ENCODE results near the gene KLHL29. TPM values are rescaled to one million over a fixed set of nuclear protein-coding genes. Genes with fewer than 3 reads are reported as not detected.

KLHL29 gene
- total RNA-seq, 1 donor from 2014 or later: 36.5 TPM

DNA sequence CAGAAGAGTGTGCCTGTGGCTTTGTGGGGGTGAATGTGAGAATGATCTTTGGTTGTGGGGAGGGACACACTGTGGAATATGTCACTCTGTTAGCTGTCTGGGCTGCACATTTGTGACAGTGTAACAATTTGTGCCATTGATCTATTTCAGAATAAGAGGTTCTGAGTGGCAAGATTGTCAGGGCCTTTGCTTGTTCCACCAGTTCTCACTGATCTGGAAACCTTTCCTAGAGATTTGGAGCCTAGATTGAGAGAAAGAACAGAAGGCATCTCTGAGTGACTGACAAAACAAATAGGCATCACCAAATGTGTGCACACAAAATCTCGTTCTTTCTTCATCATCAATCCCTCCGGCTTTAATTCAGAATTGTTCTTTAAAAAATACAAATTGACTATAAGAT, 153.6 kb downstream of the KLHL29 start:
- TF ChIP-seq, protein P1, sequence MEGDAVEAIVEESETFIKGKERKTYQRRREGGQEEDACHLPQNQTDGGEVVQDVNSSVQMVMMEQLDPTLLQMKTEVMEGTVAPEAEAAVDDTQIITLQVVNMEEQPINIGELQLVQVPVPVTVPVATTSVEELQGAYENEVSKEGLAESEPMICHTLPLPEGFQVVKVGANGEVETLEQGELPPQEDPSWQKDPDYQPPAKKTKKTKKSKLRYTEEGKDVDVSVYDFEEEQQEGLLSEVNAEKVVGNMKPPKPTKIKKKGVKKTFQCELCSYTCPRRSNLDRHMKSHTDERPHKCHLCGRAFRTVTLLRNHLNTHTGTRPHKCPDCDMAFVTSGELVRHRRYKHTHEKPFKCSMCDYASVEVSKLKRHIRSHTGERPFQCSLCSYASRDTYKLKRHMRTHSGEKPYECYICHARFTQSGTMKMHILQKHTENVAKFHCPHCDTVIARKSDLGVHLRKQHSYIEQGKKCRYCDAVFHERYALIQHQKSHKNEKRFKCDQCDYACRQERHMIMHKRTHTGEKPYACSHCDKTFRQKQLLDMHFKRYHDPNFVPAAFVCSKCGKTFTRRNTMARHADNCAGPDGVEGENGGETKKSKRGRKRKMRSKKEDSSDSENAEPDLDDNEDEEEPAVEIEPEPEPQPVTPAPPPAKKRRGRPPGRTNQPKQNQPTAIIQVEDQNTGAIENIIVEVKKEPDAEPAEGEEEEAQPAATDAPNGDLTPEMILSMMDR (IDR thresholded peaks at IDR 0.05; ENCODE audit: partially characterized antibody, unreplicated experiment): no peak
- Mint-ChIP-seq H3K36me3 (ENCODE audit: unreplicated experiment) (peaks cover 4% of the 10 kb centered on the region), H3K4me3 (ENCODE audit: unreplicated experiment) (no peak overlapping the region), H3K27me3 (ENCODE audit: unreplicated experiment) (peaks cover 4% of the 10 kb centered on the region), H3K4me1 (ENCODE audit: low read depth, unreplicated experiment) (peaks cover 63% of the 10 kb centered on the region), H3K9me3 (ENCODE audit: unreplicated experiment) (peaks cover 12% of the 10 kb centered on the region), H3K27ac (ENCODE audit: unreplicated experiment) (no peak overlapping the region)
- no peak for DNase-seq

DNA sequence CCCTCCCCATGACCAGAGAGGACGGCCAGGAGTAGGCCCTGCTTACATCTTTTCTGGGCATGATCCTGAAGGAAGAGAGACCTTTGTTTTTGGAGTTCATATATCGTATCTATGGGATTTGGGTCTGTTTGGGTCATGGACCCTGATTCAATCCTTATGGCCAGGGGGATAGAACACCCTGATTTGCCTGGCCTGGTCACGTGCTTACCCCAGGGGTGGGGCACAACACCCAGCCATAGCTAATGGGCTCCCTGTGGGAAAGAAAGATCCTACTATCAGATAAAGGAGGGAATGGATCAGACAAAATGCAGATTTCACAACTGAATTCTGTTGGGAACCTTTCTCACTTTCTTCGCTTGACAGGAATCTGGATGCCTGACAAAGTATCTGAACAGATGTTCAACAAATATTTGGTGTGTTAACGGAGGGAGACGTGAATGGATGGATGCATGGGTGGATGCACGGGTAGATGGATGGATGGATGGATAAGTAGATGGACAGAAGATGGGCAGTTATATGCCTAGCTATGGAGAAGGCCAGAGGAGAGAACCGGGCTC, 155.9 kb downstream of the KLHL29 start:
- DNase-seq: no peak
- Mint-ChIP-seq H3K36me3 (ENCODE audit: unreplicated experiment) (peaks cover 13% of the 10 kb centered on the region), H3K27ac (ENCODE audit: unreplicated experiment) (peak overlapping the region; percentile 85), H3K4me1 (ENCODE audit: low read depth, unreplicated experiment) (peaks cover 62% of the 10 kb centered on the region), H3K4me3 (ENCODE audit: unreplicated experiment) (peak overlapping the region; percentile 27), H3K27me3 (ENCODE audit: unreplicated experiment) (peaks cover 8% of the 10 kb centered on the region), H3K9me3 (ENCODE audit: unreplicated experiment) (peaks cover 15% of the 10 kb centered on the region)
- TF ChIP-seq, protein P1 (IDR thresholded peaks at IDR 0.05; ENCODE audit: partially characterized antibody, unreplicated experiment): no peak

DNA sequence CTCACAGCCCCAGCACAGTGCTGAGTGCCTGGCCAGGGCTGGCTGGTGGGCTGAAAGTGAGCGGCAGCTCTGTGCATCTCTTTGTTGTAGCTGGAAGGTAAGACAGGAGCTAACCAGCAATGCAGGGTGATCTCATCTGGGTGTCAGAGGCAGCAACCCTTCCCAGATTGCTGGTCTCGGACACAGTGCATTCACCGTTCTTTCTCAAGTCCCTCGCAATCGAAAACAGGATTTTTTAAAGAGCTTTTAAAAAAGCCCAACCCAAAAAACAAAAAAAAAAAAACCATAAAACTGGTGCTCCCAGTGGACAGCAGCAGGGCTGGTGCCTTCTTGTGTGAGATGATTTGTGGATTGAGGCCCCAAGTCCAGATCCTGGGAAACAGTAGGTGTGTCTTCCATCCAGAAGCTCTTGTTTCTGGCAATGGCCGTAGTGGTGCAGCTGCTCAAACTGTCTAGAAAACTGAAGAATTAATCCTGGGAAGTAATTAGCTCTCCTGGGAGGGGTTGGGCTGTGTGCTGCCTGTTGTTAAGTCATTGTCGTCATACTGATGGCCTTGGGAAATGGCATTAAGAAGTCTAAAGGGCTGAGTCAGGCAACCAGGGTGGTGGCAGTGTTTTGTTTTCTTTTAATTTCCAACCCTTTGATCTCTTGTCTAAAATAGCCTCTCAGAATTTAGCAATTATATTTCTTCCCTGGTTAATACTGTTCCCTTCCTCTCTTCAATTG, 156.7 kb downstream of the KLHL29 start:
- peak overlapping the region; percentile 85 for H3K27ac Mint-ChIP-seq (ENCODE audit: unreplicated experiment)
- TF ChIP-seq, protein P1 (IDR thresholded peaks at IDR 0.05; ENCODE audit: partially characterized antibody, unreplicated experiment): no peak
- peaks cover 13% of the 10 kb centered on the region for H3K36me3 Mint-ChIP-seq (ENCODE audit: unreplicated experiment)
- H3K4me3 Mint-ChIP-seq (ENCODE audit: unreplicated experiment): peak overlapping the region; percentile 69
- peaks cover 16% of the 10 kb centered on the region for H3K9me3 Mint-ChIP-seq (ENCODE audit: unreplicated experiment)
- H3K27me3 Mint-ChIP-seq (ENCODE audit: unreplicated experiment): peaks cover 10% of the 10 kb centered on the region
- peaks cover 65% of the 10 kb centered on the region for H3K4me1 Mint-ChIP-seq (ENCODE audit: low read depth, unreplicated experiment)
- DNase-seq: no peak

DNA sequence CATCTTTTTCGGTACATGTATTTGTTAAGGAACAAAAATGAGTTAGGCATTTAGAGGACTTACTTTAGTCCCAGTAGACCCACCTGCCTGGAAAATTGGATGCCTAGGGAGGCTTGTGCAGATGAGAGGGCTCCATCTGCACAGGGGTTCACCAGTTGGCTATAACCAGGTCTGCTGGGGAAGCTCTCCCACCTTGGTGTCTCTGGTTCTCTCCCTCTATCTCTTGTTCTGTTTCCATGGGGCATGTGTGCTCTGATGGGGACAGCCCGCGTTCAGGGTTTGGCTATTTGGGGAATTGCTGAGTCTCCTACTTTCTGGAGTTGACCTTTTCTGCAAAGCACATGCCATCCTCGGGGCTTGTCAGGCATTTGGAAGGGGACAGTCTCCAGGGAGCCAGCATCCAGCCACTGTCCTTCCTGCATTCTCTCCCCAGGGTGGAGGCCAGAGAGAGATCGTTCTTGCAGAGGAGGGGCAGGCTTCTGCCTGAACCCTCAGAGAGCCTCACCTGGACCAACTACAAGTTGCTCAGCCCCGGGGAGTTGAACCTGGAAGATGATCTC, 157.3 kb downstream of the KLHL29 start:
- peaks cover 12% of the 10 kb centered on the region for H3K27me3 Mint-ChIP-seq (ENCODE audit: unreplicated experiment)
- DNase-seq: no peak
- H3K4me3 Mint-ChIP-seq (ENCODE audit: unreplicated experiment): peak overlapping the region; percentile 69
- H3K4me1 Mint-ChIP-seq (ENCODE audit: low read depth, unreplicated experiment): peaks cover 64% of the 10 kb centered on the region
- peaks cover 15% of the 10 kb centered on the region for H3K9me3 Mint-ChIP-seq (ENCODE audit: unreplicated experiment)
- H3K27ac Mint-ChIP-seq (ENCODE audit: unreplicated experiment): peak overlapping the region; percentile 85
- TF ChIP-seq, protein P1 (IDR thresholded peaks at IDR 0.05; ENCODE audit: partially characterized antibody, unreplicated experiment): no peak
- peaks cover 13% of the 10 kb centered on the region for H3K36me3 Mint-ChIP-seq (ENCODE audit: unreplicated experiment)

DNA sequence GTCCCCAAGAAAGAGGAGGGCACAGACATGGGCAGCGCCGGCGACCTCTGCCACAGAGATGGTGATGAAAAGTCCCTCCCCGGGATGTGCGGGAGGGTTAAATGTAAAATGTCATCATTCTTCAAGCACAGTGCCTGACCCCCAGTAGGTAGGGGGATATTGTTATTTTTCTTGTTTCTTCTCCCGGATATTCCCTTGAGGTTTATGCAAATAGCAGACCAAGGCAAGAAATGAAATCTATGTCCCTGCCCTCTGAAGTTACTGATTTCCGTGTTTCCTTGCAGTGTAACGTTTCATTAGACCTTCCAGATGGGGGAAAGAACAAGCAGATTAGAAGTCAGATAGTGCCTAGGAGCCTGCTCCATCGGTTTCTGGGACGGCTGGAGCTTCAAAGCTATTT, 158.3 kb downstream of the KLHL29 start:
- Mint-ChIP-seq H3K4me3 (ENCODE audit: unreplicated experiment) (peak overlapping the region; percentile 52), H3K27me3 (ENCODE audit: unreplicated experiment) (peaks cover 12% of the 10 kb centered on the region), H3K4me1 (ENCODE audit: low read depth, unreplicated experiment) (peaks cover 68% of the 10 kb centered on the region), H3K9me3 (ENCODE audit: unreplicated experiment) (peaks cover 18% of the 10 kb centered on the region), H3K27ac (ENCODE audit: unreplicated experiment) (peak overlapping the region; percentile 85), H3K36me3 (ENCODE audit: unreplicated experiment) (peaks cover 13% of the 10 kb centered on the region)
- DNase-seq: no peak
- TF ChIP-seq, protein P1 (IDR thresholded peaks at IDR 0.05; ENCODE audit: partially characterized antibody, unreplicated experiment): no peak
